HG02678 (cell line): ENCODE measurements around the gene HEMK1.

Source experiments
- ATAC-seq: cut with Tn5 transposase; IDR thresholded peaks from one replicate; pipeline ENCODE4 v1.9.1; 2021; ENCODE audit warnings: mild to moderate bottlenecking, moderate library complexity; ENCODE audit not compliant: unreplicated experiment

Gene HEMK1

GRCh38 chr3:50542177-50543034, 26.9 kb upstream of the HEMK1 start:
- ATAC-seq, result no peak

GRCh38 chr3:50545781-50546180, 23.5 kb upstream of the HEMK1 start:
- ATAC-seq, result no peak

- no peak for ATAC-seq
Observed at GRCh38 chr3:50549226-50549625, 20.1 kb upstream of the HEMK1 start.

GRCh38 chr3:50550079-50550736, 19.1 kb upstream of the HEMK1 start:
- no peak for ATAC-seq

- ATAC-seq, result no peak
Observed at GRCh38 chr3:50551054-50551659, 18.2 kb upstream of the HEMK1 start.

- no peak for ATAC-seq
Observed at GRCh38 chr3:50551681-50552435, 17.5 kb upstream of the HEMK1 start.

GRCh38 chr3:50552598-50552997, 16.7 kb upstream of the HEMK1 start:
- no peak for ATAC-seq

GRCh38 chr3:50554553-50554952, 14.8 kb upstream of the HEMK1 start:
- no peak for ATAC-seq

GRCh38 chr3:50557106-50557505, 12.2 kb upstream of the HEMK1 start:
- ATAC-seq, result no peak

GRCh38 chr3:50557915-50558314, 11.4 kb upstream of the HEMK1 start:
- no peak for ATAC-seq

GRCh38 chr3:50559702-50560101, 9.6 kb upstream of the HEMK1 start:
- ATAC-seq, result no peak

GRCh38 chr3:50562861-50563260, 6.5 kb upstream of the HEMK1 start:
- ATAC-seq, result no peak

- ATAC-seq, result no peak
Observed at GRCh38 chr3:50563867-50564266, 5.5 kb upstream of the HEMK1 start.

- no peak for ATAC-seq
Observed at GRCh38 chr3:50564321-50564720, 5.0 kb upstream of the HEMK1 start.

- no peak for ATAC-seq
Observed at GRCh38 chr3:50567011-50567385, 2.3 kb upstream of the HEMK1 start.

- ATAC-seq, result peak; percentile 80
Observed at GRCh38 chr3:50567386-50568167, 1.7 kb upstream of the HEMK1 start, which contains the start of gene C3orf18. TSS of gene C3orf18 (minus strand) at chr3:50567747. CDS start at chr3:50565699, 2,048 bp downstream.

- ATAC-seq, result no peak
Observed at GRCh38 chr3:50570508-50571279, 1.4 kb downstream of the HEMK1 start.

GRCh38 chr3:50571486-50571885, 2.2 kb downstream of the HEMK1 start:
- no peak for ATAC-seq

GRCh38 chr3:50572158-50572557, 2.8 kb downstream of the HEMK1 start:
- ATAC-seq, result peak; percentile 18
